Neuronal stem cell (in vitro differentiated cells): ENCODE measurements around the gene DHX9.

ENCODE experiments used
- DNase-seq: peaks from one replicate; pipeline ENCODE4 v3.0.0-alpha.2; 2013; ENCODE audit warnings: low spot score
- H2AFZ ChIP-seq: one replicate; pipeline ENCODE4 v1.6.1; 2013; ENCODE audit warnings: mild to moderate bottlenecking, low read length, inconsistent platforms
- H2AK5ac ChIP-seq: 2 replicates; pipeline ENCODE4 v1.6.1; 2013; ENCODE audit warnings: low read depth, mild to moderate bottlenecking, inconsistent platforms, low read length, moderate library complexity, mixed read lengths
- H2BK120ac ChIP-seq: 2 replicates; pipeline ENCODE4 v1.6.1; 2013; ENCODE audit warnings: low read depth, mild to moderate bottlenecking, inconsistent platforms, low read length, moderate library complexity, mixed read lengths
- H2BK12ac ChIP-seq: one replicate; pipeline ENCODE4 v1.6.1; 2013; ENCODE audit warnings: low read length, inconsistent platforms
- H2BK15ac ChIP-seq: 2 replicates; pipeline ENCODE4 v1.6.1; 2013; ENCODE audit warnings: mild to moderate bottlenecking, low read length, inconsistent platforms, mixed read lengths
- H2BK5ac ChIP-seq: one replicate; pipeline ENCODE4 v1.6.1; 2013; ENCODE audit warnings: inconsistent platforms, mild to moderate bottlenecking, low read length, moderate library complexity
- H3K14ac ChIP-seq: one replicate; pipeline ENCODE4 v1.6.1; 2013; ENCODE audit warnings: low read length, inconsistent platforms
- H3K18ac ChIP-seq: 2 replicates; pipeline ENCODE4 v1.6.1; 2013; ENCODE audit warnings: low read length, inconsistent platforms
- H3K23ac ChIP-seq: 2 replicates; pipeline ENCODE4 v1.6.1; 2013; ENCODE audit warnings: low read depth, mild to moderate bottlenecking, mixed read lengths, low read length, inconsistent platforms; ENCODE audit not compliant: poor library complexity
- H3K27ac ChIP-seq: replicated peaks from 3 replicates; pipeline ENCODE4 v1.5.1; 2013; ENCODE audit warnings: low read length, inconsistent platforms
- H3K27me3 ChIP-seq, 3 experiments: 2 replicates each; pipeline ENCODE4 v1.6.1; 2013; ENCODE audit warnings: low read length in 3 of 3, mild to moderate bottlenecking in 2 of 3, inconsistent platforms in 1 of 3, low read depth in 1 of 3, mixed read lengths in 1 of 3, moderate library complexity in 1 of 3; ENCODE audit not compliant: control insufficient read depth in 3 of 3, insufficient read depth in 3 of 3
- H3K36me3 ChIP-seq, 2 donors: replicated peaks in 1 of 2; 2 replicates each; pipeline ENCODE4 v1.6.1; 2013; ENCODE audit warnings: low read length in 2 of 2; ENCODE audit not compliant: control insufficient read depth in 2 of 2, insufficient read depth in 2 of 2
- H3K4ac ChIP-seq: 2 replicates; pipeline ENCODE4 v1.6.1; 2013; ENCODE audit warnings: inconsistent platforms, mild to moderate bottlenecking, low read length, moderate library complexity
- H3K4me1 ChIP-seq, 2 donors: 1 replicate in 1 of 2; 2 replicates in 1 of 2; pipeline ENCODE4 v1.6.1; 2013; ENCODE audit warnings: low read length in 2 of 2, low read depth in 1 of 2; ENCODE audit not compliant: control insufficient read depth in 2 of 2, insufficient read depth in 1 of 2
- H3K4me2 ChIP-seq: one replicate; pipeline ENCODE4 v1.6.1; 2013; ENCODE audit warnings: mild to moderate bottlenecking, low read length, inconsistent platforms; ENCODE audit not compliant: insufficient read depth, poor library complexity, severe bottlenecking
- H3K4me3 ChIP-seq, 2 donors: 2 replicates each; pipeline ENCODE4 v1.5.1; 2013; ENCODE audit warnings: low read length in 2 of 2, mild to moderate bottlenecking in 2 of 2, inconsistent platforms in 1 of 2, moderate library complexity in 1 of 2
- H3K79me1 ChIP-seq: one replicate; pipeline ENCODE4 v1.6.1; 2013; ENCODE audit warnings: low read depth, mild to moderate bottlenecking, inconsistent platforms, low read length, moderate library complexity
- H3K9ac ChIP-seq: one replicate; pipeline ENCODE4 v1.6.1; 2013; ENCODE audit warnings: mild to moderate bottlenecking, low read depth, low read length, inconsistent platforms; ENCODE audit not compliant: poor library complexity
- H3K9me3 ChIP-seq, 2 donors: replicated peaks in 1 of 2; 2 replicates each; pipeline versions ENCODE3 to v1.6.1; 2013; ENCODE audit warnings: low read length in 2 of 2, mild to moderate bottlenecking in 2 of 2, inconsistent platforms in 1 of 2, low read depth in 1 of 2, mixed read lengths in 1 of 2, moderate library complexity in 1 of 2; ENCODE audit not compliant: control insufficient read depth in 2 of 2, insufficient read depth in 1 of 2
- H4K8ac ChIP-seq: one replicate; pipeline ENCODE4 v1.6.1; 2013; ENCODE audit warnings: low read depth, mild to moderate bottlenecking, inconsistent platforms, low read length, moderate library complexity
- H4K91ac ChIP-seq: one replicate; pipeline ENCODE4 v1.6.1; 2013; ENCODE audit warnings: low read length, low read depth, mild to moderate bottlenecking, inconsistent platforms; ENCODE audit not compliant: poor library complexity
- WGBS, 2 donors: extraction: QIAGEN DNeasy Blood & Tissue Kit; methylation state at CpG; one replicate each; pipeline ENCODE4 v1.1.7; 2013; ENCODE audit warnings: missing lambda C conversion rate in 2 of 2, mixed read lengths in 1 of 2; ENCODE audit not compliant: insufficient read length in 2 of 2, insufficient replicate concordance in 1 of 2; ENCODE audit errors: extremely low coverage in 2 of 2; 5-methylcytosine and 5-hydroxymethylcytosine counted together

Gene DHX9

GRCh38 chr1:182855911-182856310 lies 16.8 kb downstream of the DHX9 start:
- Histone ChIP-seq H3K36me3 (peaks cover 40 to 100% of the 10 kb centered on the region in 2 donors), H3K14ac (no peak overlapping the region), H3K27ac (no peak overlapping the region), H3K23ac (no peak overlapping the region), H2BK120ac (no peak overlapping the region), H4K91ac (no peak overlapping the region), H3K4me1 (no peaks in the 10 kb centered on the region), H3K79me1 (no peaks in the 10 kb centered on the region), H2AFZ (no peak overlapping the region), H3K27me3 (no peaks in the 10 kb centered on the region), H3K4me2 (no peak overlapping the region), H2BK15ac (no peak overlapping the region), H2BK5ac (no peak overlapping the region), H2AK5ac (no peak overlapping the region), H3K4me3 (no peak overlapping the region), H3K9ac (no peak overlapping the region), H4K8ac (no peak overlapping the region), H3K18ac (no peak overlapping the region), H3K9me3 (no peaks in the 10 kb centered on the region), H3K4ac (no peak overlapping the region), H2BK12ac (no peak overlapping the region)
- no peak for DNase-seq
- WGBS, 2 donors: no CpG with 5 or more reads among the region's 4 CpGs

DNA sequence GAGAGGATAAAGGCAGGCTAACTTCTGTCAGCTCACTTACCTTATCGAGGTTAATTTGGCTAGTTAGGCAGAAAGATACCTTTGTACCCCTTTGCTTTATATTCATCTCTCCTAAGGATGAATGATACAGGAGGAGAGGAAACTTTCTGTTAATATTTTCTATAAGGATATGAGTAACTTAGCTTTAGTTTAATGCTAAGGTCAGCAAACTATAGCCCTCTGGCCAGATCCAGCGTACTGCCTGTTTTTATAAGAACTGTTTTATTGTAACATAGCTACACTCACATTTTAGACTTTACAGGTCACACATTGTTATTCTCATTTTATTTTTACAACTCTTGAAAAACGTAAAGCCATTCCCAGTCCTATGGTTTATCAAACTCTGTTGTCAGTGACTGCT lies 18.1 kb downstream of the DHX9 start:
- Histone ChIP-seq H3K27me3 (no peaks in the 10 kb centered on the region), H2BK12ac (no peak overlapping the region), H2BK120ac (no peak overlapping the region), H3K14ac (no peak overlapping the region), H3K4ac (no peak overlapping the region), H3K79me1 (no peaks in the 10 kb centered on the region), H3K18ac (no peak overlapping the region), H3K36me3 (peaks cover 40 to 100% of the 10 kb centered on the region in 2 donors), H3K9ac (no peak overlapping the region), H3K4me1 (no peaks in the 10 kb centered on the region), H3K23ac (no peak overlapping the region), H2AFZ (no peak overlapping the region), H4K91ac (no peak overlapping the region), H2BK15ac (no peak overlapping the region), H4K8ac (no peak overlapping the region), H2BK5ac (no peak overlapping the region), H3K27ac (no peak overlapping the region), H2AK5ac (no peak overlapping the region), H3K4me2 (no peak overlapping the region), H3K4me3 (no peak overlapping the region), H3K9me3 (no peaks in the 10 kb centered on the region)
- no CpG with 5 or more reads among the region's 3 CpGs for WGBS, 2 donors
- no peak for DNase-seq

DNA sequence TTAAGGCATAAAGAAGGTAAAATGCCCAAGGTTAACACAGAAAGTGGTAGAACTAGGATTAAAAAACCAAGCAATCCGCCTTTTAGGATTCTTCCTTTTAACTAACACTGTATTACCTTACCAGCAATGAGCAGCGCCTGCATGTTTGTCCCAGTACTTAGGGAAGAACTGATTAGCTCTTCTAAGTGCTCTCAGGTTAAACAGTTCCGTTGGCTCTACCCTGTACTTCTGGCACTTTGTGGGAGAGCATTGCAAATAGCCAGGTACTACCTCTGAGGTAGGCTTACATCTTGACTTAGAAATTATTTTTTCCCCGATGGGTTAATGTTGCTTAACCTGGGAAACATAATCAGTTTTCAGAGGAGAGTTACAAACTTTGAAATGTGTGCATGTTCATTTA lies 21.5 kb downstream of the DHX9 start:
- Histone ChIP-seq H3K4me3 (no peak overlapping the region), H2AK5ac (no peak overlapping the region), H3K18ac (no peak overlapping the region), H3K79me1 (no peaks in the 10 kb centered on the region), H4K8ac (no peak overlapping the region), H3K9ac (no peak overlapping the region), H3K9me3 (no peaks in the 10 kb centered on the region), H3K4ac (no peak overlapping the region), H2AFZ (no peak overlapping the region), H3K27ac (no peak overlapping the region), H4K91ac (no peak overlapping the region), H3K36me3 (peaks cover 39 to 100% of the 10 kb centered on the region in 2 donors), H2BK5ac (no peak overlapping the region), H2BK120ac (no peak overlapping the region), H3K4me2 (no peak overlapping the region), H3K14ac (no peak overlapping the region), H3K4me1 (no peaks in the 10 kb centered on the region), H3K23ac (no peak overlapping the region), H2BK12ac (no peak overlapping the region), H3K27me3 (no peaks in the 10 kb centered on the region), H2BK15ac (no peak overlapping the region)
- WGBS, 2 donors: no CpG with 5 or more reads among the region's 4 CpGs
- DNase-seq: no peak

DNA sequence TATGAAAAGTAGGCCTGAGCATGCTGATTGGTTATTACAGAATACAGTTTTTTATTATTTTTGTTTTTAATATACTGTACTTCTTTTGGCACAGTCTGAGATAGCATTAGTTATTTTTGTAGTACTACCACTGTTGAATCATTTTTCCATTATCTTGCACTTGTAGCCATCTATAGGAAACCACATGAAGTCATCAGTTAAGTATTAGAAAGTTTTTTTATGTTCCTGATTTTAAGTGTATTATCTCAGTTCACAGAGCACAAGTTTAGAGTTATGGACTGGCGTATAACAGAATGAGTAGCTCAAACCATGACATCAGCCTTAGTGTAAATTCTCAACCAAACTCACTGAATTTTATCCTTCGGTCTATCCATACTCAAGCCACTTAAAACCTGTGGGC lies 22.8 kb downstream of the DHX9 start:
- H2BK12ac ChIP-seq: no peak overlapping the region
- no peak overlapping the region for H3K4me2 ChIP-seq
- no CpG with 5 or more reads among the region's 2 CpGs for WGBS, 2 donors
- no peak overlapping the region for H3K9ac ChIP-seq
- H3K18ac ChIP-seq: no peak overlapping the region
- no peak overlapping the region for H3K23ac ChIP-seq
- H2BK120ac ChIP-seq: no peak overlapping the region
- peaks cover 0 to 4% of the 10 kb centered on the region in 2 donors for H3K9me3 ChIP-seq
- no peak overlapping the region for H3K27ac ChIP-seq
- no peaks in the 10 kb centered on the region for H3K79me1 ChIP-seq
- H3K4ac ChIP-seq: no peak overlapping the region
- no peak overlapping the region for H2AK5ac ChIP-seq
- H2AFZ ChIP-seq: no peak overlapping the region
- no peak for DNase-seq
- no peak overlapping the region for H4K91ac ChIP-seq
- no peaks in the 10 kb centered on the region for H3K27me3 ChIP-seq
- no peak overlapping the region for H3K4me3 ChIP-seq
- peaks cover 35 to 100% of the 10 kb centered on the region in 2 donors for H3K36me3 ChIP-seq
- no peaks in the 10 kb centered on the region for H3K4me1 ChIP-seq
- H2BK5ac ChIP-seq: no peak overlapping the region
- H4K8ac ChIP-seq: no peak overlapping the region
- no peak overlapping the region for H3K14ac ChIP-seq
- H2BK15ac ChIP-seq: no peak overlapping the region
